Measurements from ENCODE around the gene FILIP1L. TPM values are rescaled to one million over a fixed set of nuclear protein-coding genes. Genes with fewer than 3 reads are reported as not detected.
"Not testable (repeated sequence)": the region's sequence is repeated elsewhere in the genome, so short reads cannot be mapped to it uniquely, and the experiment has no call there.

The FILIP1L gene
- total RNA-seq, 2 experiments from 2014 or later, result 0.24 TPM; not detected in 1

- Mint-ChIP-seq H3K4me3 (no peak overlapping the region), H3K36me3 (ENCODE audit: low read depth) (no peaks in the 10 kb centered on the region), H3K9me3 (no peaks in the 10 kb centered on the region), H3K27me3 (ENCODE audit: low read depth) (no peaks in the 10 kb centered on the region), H3K4me1 (ENCODE audit: low read depth) (peaks cover 3% of the 10 kb centered on the region), H3K27ac (no peak overlapping the region)
- DNase-seq, result no peak
- intact Hi-C loops (cut with micrococcal nuclease), result no loop called here
- CTCF ChIA-PET, result interaction anchor here (1.0 kb wide), 1 partner anchor 8 kb away, joined by 3 read pairs; no protein-coding TSS in a partner anchor
Observed at GRCh38 chr3:100063929-100064461, 50.3 kb downstream of the FILIP1L start.

- CTCF ChIA-PET, result interaction anchor here (0.8 kb wide), 1 partner anchor 191 kb away, joined by 3 read pairs; no protein-coding TSS in a partner anchor
- intact Hi-C loops (cut with micrococcal nuclease), result no loop called here
- no peaks in the 10 kb centered on the region for H3K9me3 Mint-ChIP-seq
- DNase-seq, result no peak
- H3K27ac Mint-ChIP-seq, result no peak overlapping the region
- no peaks in the 10 kb centered on the region for H3K4me1 Mint-ChIP-seq (ENCODE audit: low read depth)
- no peaks in the 10 kb centered on the region for H3K36me3 Mint-ChIP-seq (ENCODE audit: low read depth)
- no peaks in the 10 kb centered on the region for H3K27me3 Mint-ChIP-seq (ENCODE audit: low read depth)
- H3K4me3 Mint-ChIP-seq, result no peak overlapping the region
Observed at GRCh38 chr3:100062665-100063064, 51.6 kb downstream of the FILIP1L start.

- DNase-seq, result no peak
- H3K4me1 Mint-ChIP-seq (ENCODE audit: low read depth), result no peaks in the 10 kb centered on the region
- intact Hi-C loops (cut with micrococcal nuclease), result no loop called here
- no peak overlapping the region for H3K27ac Mint-ChIP-seq
- H3K9me3 Mint-ChIP-seq, result no peaks in the 10 kb centered on the region
- no peaks in the 10 kb centered on the region for H3K36me3 Mint-ChIP-seq (ENCODE audit: low read depth)
- H3K27me3 Mint-ChIP-seq (ENCODE audit: low read depth), result no peaks in the 10 kb centered on the region
- no peak overlapping the region for H3K4me3 Mint-ChIP-seq
- CTCF ChIA-PET, result no interaction called here
Observed at GRCh38 chr3:100060685-100061484, 53.4 kb downstream of the FILIP1L start.

- CTCF ChIA-PET, result no interaction called here
- Mint-ChIP-seq H3K4me1 (ENCODE audit: low read depth) (no peaks in the 10 kb centered on the region), H3K4me3 (no peak overlapping the region), H3K27me3 (ENCODE audit: low read depth) (no peaks in the 10 kb centered on the region), H3K36me3 (ENCODE audit: low read depth) (no peaks in the 10 kb centered on the region), H3K9me3 (no peaks in the 10 kb centered on the region), H3K27ac (no peak overlapping the region)
- intact Hi-C loops (cut with micrococcal nuclease), result no loop called here
- DNase-seq, result no peak
Observed at GRCh38 chr3:100059472-100059871, 54.8 kb downstream of the FILIP1L start.

- no peaks in the 10 kb centered on the region for H3K27me3 Mint-ChIP-seq (ENCODE audit: low read depth)
- CTCF ChIA-PET, result interaction anchor here (1.8 kb wide), 1 partner anchor 11 kb away, joined by 6 read pairs; no protein-coding TSS in a partner anchor
- H3K9me3 Mint-ChIP-seq, result no peaks in the 10 kb centered on the region
- no peaks in the 10 kb centered on the region for H3K4me1 Mint-ChIP-seq (ENCODE audit: low read depth)
- intact Hi-C loops (cut with micrococcal nuclease), result no loop called here
- H3K27ac Mint-ChIP-seq, result no peak overlapping the region
- no peak overlapping the region for H3K4me3 Mint-ChIP-seq
- no peaks in the 10 kb centered on the region for H3K36me3 Mint-ChIP-seq (ENCODE audit: low read depth)
- DNase-seq, result no peak
Observed at GRCh38 chr3:100057716-100058575, 56.4 kb downstream of the FILIP1L start.

- Mint-ChIP-seq H3K27ac (no peak overlapping the region), H3K9me3 (no peaks in the 10 kb centered on the region), H3K4me3 (no peak overlapping the region), H3K27me3 (ENCODE audit: low read depth) (no peaks in the 10 kb centered on the region), H3K36me3 (ENCODE audit: low read depth) (no peaks in the 10 kb centered on the region), H3K4me1 (ENCODE audit: low read depth) (no peaks in the 10 kb centered on the region)
- intact Hi-C loops (cut with micrococcal nuclease), result no loop called here
- no peak for DNase-seq
- CTCF ChIA-PET, result interaction anchor here (0.8 kb wide), 1 partner anchor 15 kb away, joined by 3 read pairs; no protein-coding TSS in a partner anchor
Observed at GRCh38 chr3:100053951-100054620, 60.2 kb downstream of the FILIP1L start.

- H3K4me1 Mint-ChIP-seq (ENCODE audit: low read depth), result not testable (repeated sequence)
Observed at GRCh38 chr3:100051513-100051912, 62.8 kb downstream of the FILIP1L start.

GRCh38 chr3:100048248-100048647 is 66.1 kb downstream of the FILIP1L start:
- H3K27ac Mint-ChIP-seq, result no peak overlapping the region
- no peak overlapping the region for H3K4me3 Mint-ChIP-seq
- intact Hi-C loops (cut with micrococcal nuclease), result no loop called here
- H3K36me3 Mint-ChIP-seq (ENCODE audit: low read depth), result no peaks in the 10 kb centered on the region
- peaks cover 8% of the 10 kb centered on the region for H3K4me1 Mint-ChIP-seq (ENCODE audit: low read depth)
- H3K27me3 Mint-ChIP-seq (ENCODE audit: low read depth), result no peaks in the 10 kb centered on the region
- CTCF ChIA-PET, result no interaction called here
- no peak for DNase-seq
- H3K9me3 Mint-ChIP-seq, result no peaks in the 10 kb centered on the region

More at GRCh38 chr3:100051513-100051912, 62.8 kb downstream of the FILIP1L start:
- H3K27ac Mint-ChIP-seq; CTCF ChIA-PET; H3K9me3 Mint-ChIP-seq; H3K27me3 Mint-ChIP-seq (ENCODE audit: low read depth); H3K36me3 Mint-ChIP-seq (ENCODE audit: low read depth); DNase-seq; H3K4me3 Mint-ChIP-seq; intact Hi-C loops (cut with micrococcal nuclease): not testable (repeated sequence)

- Mint-ChIP-seq H3K4me3 (no peak overlapping the region), H3K4me1 (ENCODE audit: low read depth) (peaks cover 8% of the 10 kb centered on the region), H3K27ac (no peak overlapping the region), H3K9me3 (no peaks in the 10 kb centered on the region), H3K27me3 (ENCODE audit: low read depth) (no peaks in the 10 kb centered on the region), H3K36me3 (ENCODE audit: low read depth) (no peaks in the 10 kb centered on the region)
- no peak for DNase-seq
- CTCF ChIA-PET, result interaction anchor here (0.6 kb wide), 2 partner anchors 216 to 545 kb away, joined by 4 to 5 read pairs; no protein-coding TSS in a partner anchor
- intact Hi-C loops (cut with micrococcal nuclease), result no loop called here
Observed at GRCh38 chr3:100047455-100048141, 66.7 kb downstream of the FILIP1L start.

- Mint-ChIP-seq H3K4me1 (ENCODE audit: low read depth) (peaks cover 8% of the 10 kb centered on the region), H3K27ac (no peak overlapping the region), H3K27me3 (ENCODE audit: low read depth) (no peaks in the 10 kb centered on the region), H3K4me3 (no peak overlapping the region), H3K9me3 (no peaks in the 10 kb centered on the region), H3K36me3 (ENCODE audit: low read depth) (no peaks in the 10 kb centered on the region)
- no peak for DNase-seq
- intact Hi-C loops (cut with micrococcal nuclease), result no loop called here
- CTCF ChIA-PET, result interaction anchor here (0.6 kb wide), 1 partner anchor 546 kb away, joined by 5 read pairs; no protein-coding TSS in a partner anchor
Observed at GRCh38 chr3:100046986-100047385, 67.3 kb downstream of the FILIP1L start.

GRCh38 chr3:100045696-100046095 is 68.6 kb downstream of the FILIP1L start:
- no peak overlapping the region for H3K4me3 Mint-ChIP-seq
- CTCF ChIA-PET, result no interaction called here
- H3K4me1 Mint-ChIP-seq (ENCODE audit: low read depth), result peaks cover 8% of the 10 kb centered on the region
- H3K27me3 Mint-ChIP-seq (ENCODE audit: low read depth), result no peaks in the 10 kb centered on the region
- no peaks in the 10 kb centered on the region for H3K9me3 Mint-ChIP-seq
- DNase-seq, result no peak
- no peak overlapping the region for H3K27ac Mint-ChIP-seq
- intact Hi-C loops (cut with micrococcal nuclease), result no loop called here
- no peaks in the 10 kb centered on the region for H3K36me3 Mint-ChIP-seq (ENCODE audit: low read depth)
